Embryonic facial prominence (tissue), 1 donor: Measurements from ENCODE around the gene EVA1A.
"Not testable (repeated sequence)": the region's sequence is repeated elsewhere in the genome, so short reads cannot be mapped to it uniquely, and the experiment has no call there.

Experiments used
- DNase-seq: peaks from one replicate; pipeline ENCODE4 v3.0.0-alpha.2; 2016; ENCODE audit errors: extremely low spot score

The EVA1A gene

DNA sequence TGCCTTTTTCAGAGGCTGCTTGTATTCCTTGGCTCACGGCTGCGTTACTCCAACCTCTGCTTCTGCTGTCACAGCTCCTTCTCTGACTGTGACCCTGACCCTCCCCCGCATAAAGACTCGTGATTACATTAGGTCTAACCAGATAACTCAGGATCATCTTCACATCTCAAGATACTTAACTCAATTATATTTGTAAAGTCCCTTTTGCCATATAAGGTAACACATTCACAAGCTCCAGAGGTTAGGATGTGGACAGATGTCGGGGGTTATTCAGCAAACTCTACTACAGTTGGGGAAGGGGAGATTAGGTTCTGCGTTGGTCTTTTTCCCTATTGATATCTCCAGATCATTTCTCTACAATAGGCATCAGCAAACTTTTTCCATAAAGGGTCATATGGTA is 76.9 kb downstream of the EVA1A start:
- DNase-seq: no peak

- DNase-seq: no peak
These were observed 78.3 kb downstream of the EVA1A start for GRCh38 chr2:75482398-75482797.

DNA sequence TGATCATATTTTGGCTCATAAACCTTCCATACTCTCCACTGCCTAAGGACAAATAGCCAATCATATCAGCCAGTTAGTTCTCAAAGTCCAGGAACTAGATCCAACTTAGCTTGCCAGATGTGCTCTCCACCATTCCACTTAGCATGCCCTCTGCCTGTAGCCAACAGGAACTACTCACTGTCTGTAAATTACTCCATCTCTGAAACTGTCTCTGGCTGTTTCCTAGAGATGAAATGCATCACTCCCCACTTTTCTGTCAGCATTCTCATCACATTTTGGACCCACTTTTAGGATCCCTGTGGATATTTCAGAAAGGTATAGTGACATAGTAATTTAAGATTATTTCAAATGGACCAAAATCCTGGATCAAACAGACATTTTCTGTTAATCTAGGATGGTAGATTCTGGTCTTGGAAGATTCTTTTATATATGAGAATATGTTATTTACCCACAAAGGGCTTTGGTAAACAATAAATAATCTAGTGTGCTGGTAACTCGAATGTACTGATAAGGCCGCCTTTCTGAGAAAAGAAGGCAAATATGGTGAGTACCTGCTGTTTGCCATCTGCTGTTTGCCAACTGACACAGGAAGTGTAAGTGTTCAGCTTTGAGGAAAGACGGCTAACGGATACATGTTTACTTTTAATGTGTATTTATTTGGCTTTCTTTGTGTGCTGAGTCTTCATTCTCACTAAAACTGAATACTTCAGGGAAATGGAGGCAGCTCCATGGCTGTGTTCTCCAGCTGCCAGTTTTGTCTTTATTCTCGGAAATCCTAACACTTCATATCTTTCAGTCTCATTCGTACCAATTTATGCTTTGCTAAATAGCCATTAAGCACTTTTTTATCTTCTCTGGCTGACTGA is 79.5 kb downstream of the EVA1A start:
- DNase-seq: no peak

DNA sequence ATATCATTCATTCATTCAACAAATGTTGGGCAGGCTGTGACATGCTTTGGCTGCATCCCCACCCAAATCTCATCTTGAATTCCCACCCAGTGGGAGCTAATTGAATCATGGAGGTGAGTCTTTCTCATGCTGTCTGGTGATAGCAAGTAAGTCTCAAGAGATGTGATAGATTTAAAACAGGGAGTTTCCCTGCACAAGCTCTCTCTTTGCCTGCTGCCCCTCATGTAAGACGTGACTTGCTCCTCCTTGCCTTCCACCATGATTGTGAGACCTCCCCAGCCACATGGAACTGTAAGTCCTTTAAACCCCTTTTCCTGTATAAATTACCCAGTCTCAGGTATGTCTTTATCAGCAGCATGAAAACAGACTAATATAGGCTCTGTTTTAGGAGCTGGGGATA is 83.0 kb downstream of the EVA1A start:
- DNase-seq: not testable (repeated sequence)

- DNase-seq: no peak
These were observed 84.0 kb downstream of the EVA1A start for GRCh38 chr2:75476761-75477160.

- DNase-seq: no peak
These were observed 84.8 kb downstream of the EVA1A start for GRCh38 chr2:75475976-75476375.

- no peak for DNase-seq
These were observed 85.7 kb downstream of the EVA1A start for GRCh38 chr2:75475049-75475448.

GRCh38 chr2:75474115-75474514 is 86.6 kb downstream of the EVA1A start:
- DNase-seq: no peak

DNA sequence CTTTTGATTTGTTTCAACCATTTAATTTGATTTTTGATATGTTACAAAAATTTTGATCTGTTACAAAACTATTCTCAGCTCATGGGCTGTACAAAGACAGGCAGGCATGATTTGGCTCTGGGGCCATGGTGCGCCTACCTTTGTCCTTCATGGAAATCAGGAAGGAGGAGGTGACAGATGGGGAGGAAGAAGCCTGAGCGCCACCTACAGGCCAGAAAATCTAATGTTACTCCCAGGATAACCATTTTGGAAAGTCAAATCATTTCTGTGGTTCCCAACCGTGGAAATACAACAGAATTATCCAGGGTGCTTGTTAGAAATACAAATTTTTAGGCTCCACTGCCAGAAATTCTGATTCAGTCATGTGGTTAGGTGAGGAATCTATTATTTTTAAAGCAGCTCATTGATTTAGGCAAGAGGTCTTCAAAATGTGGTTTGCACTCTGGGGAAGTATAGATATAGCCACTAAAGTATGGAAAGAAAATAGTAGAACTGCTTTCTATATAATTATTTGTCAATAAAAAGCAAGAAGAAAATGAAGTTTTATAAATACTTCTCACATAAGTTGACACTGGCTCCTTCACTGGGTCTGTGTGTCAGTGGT is 93.9 kb downstream of the EVA1A start:
- no peak for DNase-seq

GRCh38 chr2:75465317-75465984 is 95.3 kb downstream of the EVA1A start:
- DNase-seq: no peak

DNA sequence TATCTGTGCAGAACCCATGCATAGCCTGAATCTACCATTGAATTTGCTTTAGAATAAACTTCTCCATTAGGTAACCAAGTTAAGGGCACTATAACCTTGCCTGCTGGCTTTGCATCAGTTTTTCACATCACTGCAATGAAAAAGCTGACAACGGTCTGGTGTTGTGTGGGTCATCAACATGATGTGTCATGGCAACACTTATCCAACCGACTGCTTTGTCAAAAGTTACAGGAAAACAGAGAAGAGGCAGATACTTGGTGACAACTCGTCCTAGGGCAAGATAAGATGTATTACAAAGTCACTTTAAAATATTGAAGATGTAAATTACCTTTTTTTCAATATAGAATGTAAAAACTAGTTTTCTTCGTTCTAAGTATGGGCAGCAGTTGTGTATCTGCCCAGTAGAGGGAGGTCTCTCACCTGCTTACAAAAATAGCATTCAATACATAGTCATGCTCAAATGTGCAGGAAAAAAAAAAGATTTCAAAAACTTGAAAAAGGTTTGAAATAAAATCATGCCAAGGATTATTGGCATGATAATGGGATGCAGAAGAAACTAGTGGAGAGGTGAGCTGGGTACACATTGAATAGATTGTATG is 96.3 kb downstream of the EVA1A start:
- DNase-seq: no peak

GRCh38 chr2:75462721-75463120 is 98.0 kb downstream of the EVA1A start:
- DNase-seq: no peak

DNA sequence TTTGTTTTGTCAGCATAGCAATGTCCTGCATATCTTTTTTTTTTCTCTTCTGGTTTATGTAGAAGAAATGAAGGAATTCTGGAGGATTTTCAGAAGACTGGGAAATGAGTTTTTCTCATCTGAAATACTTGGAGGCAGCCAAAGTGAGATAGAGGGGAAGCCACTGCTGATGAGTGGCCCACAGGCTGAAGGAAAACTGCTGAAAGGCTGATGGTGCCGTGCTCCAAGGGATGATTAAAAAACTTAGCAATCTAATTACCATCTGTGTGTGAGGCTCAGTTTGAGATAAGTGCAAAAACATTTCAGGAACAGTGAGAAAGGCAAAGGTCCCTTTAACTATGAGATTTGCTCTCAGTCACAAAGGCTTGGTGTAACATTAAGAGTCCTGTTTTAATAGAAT is 98.5 kb downstream of the EVA1A start:
- no peak for DNase-seq

DNA sequence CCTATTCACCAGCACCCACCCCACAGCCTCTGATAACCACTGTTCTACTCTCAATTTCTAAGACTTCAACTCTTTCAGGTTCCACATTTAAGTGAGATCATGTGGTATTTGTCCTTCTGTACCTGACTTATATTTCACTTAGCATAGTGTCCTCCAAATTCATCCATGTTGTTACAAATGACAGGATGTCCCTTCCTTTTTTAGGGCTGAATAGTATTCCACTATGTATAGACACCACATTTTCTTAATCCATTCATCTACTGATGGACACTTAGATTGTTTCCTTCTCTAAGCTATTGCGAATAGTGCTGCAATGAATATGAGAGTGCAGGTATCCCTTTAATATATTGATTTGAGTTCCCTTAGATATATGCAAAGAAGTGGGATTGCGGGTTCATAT is 100.1 kb downstream of the EVA1A start:
- no peak for DNase-seq

- no peak for DNase-seq
These were observed 101.0 kb downstream of the EVA1A start for GRCh38 chr2:75459565-75460310.

GRCh38 chr2:75458201-75458600 is 102.5 kb downstream of the EVA1A start:
- no peak for DNase-seq

DNA sequence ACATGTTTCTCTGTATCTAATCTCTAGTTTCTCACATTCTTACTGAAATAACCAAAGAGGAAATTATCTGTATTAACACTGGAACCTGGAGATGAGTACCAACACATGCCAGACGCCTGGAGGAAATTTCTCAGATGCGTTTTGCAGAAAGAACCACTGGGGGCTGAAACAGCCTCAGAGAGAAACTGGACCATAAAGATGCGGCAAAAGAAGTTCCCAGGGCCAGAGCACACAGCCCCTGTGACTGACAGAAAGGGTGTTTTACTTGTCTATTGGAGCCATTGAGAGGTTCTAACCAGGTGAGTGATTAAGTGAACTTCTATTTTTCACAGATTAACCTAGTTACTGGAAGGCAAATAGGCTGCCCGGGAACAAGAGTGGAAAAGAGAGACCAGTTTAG is 103.9 kb downstream of the EVA1A start:
- no peak for DNase-seq

GRCh38 chr2:75456111-75456510 is 104.6 kb downstream of the EVA1A start:
- DNase-seq: no peak

GRCh38 chr2:75454241-75454620 is 106.5 kb downstream of the EVA1A start:
- DNase-seq: no peak

DNA sequence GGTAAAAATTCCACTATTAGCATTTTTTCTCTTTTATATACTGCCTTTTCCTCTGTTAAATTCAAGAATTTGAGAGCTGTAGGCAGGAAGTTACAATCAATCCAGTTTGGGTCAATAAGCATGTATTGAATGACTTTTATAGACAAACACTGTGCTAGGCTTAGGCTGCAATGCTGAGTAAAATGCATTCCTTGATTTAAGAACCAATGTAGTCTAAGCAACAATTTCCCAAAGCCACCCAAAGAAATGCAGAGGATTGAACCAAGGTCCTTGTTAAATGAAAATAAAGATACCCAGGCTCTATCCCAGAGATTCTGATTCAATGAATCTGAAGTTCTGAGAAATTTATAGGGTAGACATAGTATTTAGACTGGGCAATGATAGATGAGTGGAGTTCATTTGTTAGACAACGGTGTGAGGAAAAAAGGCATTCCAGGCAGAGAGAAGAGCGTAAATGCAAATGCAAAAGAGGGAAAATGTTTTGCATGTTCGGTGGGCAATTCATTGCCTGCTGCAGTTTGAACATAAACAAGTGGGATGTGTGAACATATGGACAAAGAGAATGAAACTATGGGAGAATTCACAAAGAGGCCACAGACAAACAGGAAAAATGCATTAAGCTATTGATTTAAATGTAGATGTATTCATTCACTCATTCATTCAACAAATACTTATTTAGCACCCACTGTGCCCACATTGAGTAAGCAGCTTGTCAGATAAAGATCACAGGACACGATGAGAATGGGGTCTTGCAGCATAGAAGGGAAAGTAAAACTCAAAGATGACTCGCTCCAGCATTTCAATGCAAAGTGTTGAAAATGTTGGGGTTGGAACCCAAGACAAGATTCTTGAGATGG is 107.1 kb downstream of the EVA1A start:
- no peak for DNase-seq

DNA sequence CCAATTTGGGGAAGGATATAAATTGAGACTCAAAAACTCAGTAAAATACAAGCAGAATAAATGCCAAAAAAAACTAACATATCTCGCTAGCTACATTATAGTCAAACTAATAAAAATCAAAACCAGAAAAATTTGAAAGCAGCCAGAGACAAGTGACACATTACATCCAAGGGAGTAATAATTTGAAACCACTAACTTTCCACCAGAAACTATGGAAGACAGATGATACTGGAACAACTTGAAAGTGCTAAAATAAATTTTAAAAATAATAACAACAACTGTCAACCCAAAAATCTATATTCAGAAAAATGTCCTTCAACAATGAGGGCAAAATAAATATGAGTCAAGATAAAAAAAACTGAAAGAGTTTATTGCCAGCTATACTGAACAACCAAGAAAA is 110.7 kb downstream of the EVA1A start:
- no peak for DNase-seq
